H4 (cell line): ENCODE data around the gene IRF2BP2. TPM values are rescaled to one million over a fixed set of nuclear protein-coding genes. Genes with fewer than 3 reads are reported as not detected.

Experiments
- DNase-seq: peaks from one replicate; pipeline ENCODE4 v3.0.0-alpha.2; 2015; ENCODE audit warnings: low spot score
- total RNA-seq: library from RNA; depleted of rRNA; stranded (reverse); fragments of >200 nt; shearing (Covaris generic); gene quantifications from 2 replicates; pipeline ENCODE4 v1.2.3, GENCODE V29; 2014

Gene IRF2BP2
- total RNA-seq, 1 experiment from 2014 or later = 34.3 TPM

GRCh38 chr1:234613128-234613875 lies 3.3 kb upstream of the IRF2BP2 start:
- peak; percentile 55 for DNase-seq

- peak; percentile 100 for DNase-seq
These were observed 2.6 kb upstream of the IRF2BP2 start for GRCh38 chr1:234612352-234613127.

GRCh38 chr1:234611847-234612351 lies 1.9 kb upstream of the IRF2BP2 start:
- DNase-seq = no peak

- peak; percentile 90 for DNase-seq
These were observed 1.4 kb upstream of the IRF2BP2 start for GRCh38 chr1:234611225-234611846.

- peak; percentile 91 for DNase-seq
These were observed 767 bp upstream of the IRF2BP2 start for GRCh38 chr1:234610666-234611224.

GRCh38 chr1:234609691-234610042 lies 311 bp downstream of the IRF2BP2 start:
- no peak for DNase-seq

GRCh38 chr1:234608911-234609690 lies 877 bp downstream of the IRF2BP2 start:
- no peak for DNase-seq

- peak; percentile 89 for DNase-seq
These were observed 1.7 kb downstream of the IRF2BP2 start for GRCh38 chr1:234608025-234608910.

GRCh38 chr1:234607109-234608024 lies 2.6 kb downstream of the IRF2BP2 start:
- peak; percentile 53 for DNase-seq

- no peak for DNase-seq
These were observed 3.2 kb downstream of the IRF2BP2 start for GRCh38 chr1:234606784-234607108.

GRCh38 chr1:234605983-234606783 lies 3.8 kb downstream of the IRF2BP2 start:
- peak; percentile 64 for DNase-seq

- DNase-seq = no peak
These were observed 4.5 kb downstream of the IRF2BP2 start for GRCh38 chr1:234605399-234605982.

- no peak for DNase-seq
These were observed 5.2 kb downstream of the IRF2BP2 start for GRCh38 chr1:234604495-234605398.

GRCh38 chr1:234603221-234604204 lies 6.5 kb downstream of the IRF2BP2 start:
- DNase-seq = no peak

- DNase-seq = peak; percentile 90
These were observed 7.4 kb downstream of the IRF2BP2 start for GRCh38 chr1:234602334-234603220.
